ENCODE data around the gene CENPP. TPM values are rescaled to one million over a fixed set of nuclear protein-coding genes. Genes with fewer than 3 reads are reported as not detected.
A peak's percentile ranks its signal among the peaks of the same experiment; 100 is the strongest.

The CENPP gene
- total RNA-seq, 4 donors from 2014 or later = 0.88 to 12.0 (median 4.3) TPM

- no peak overlapping the region for H3K4me3 ChIP-seq
- H3K36me3 ChIP-seq = no peaks in the 10 kb centered on the region
- intact Hi-C loops (cut with DNase I; ENCODE audit: low total_unique reads) = no loop called here
- no peak overlapping the region for H3K27ac ChIP-seq
- TF ChIP-seq, protein P1, sequence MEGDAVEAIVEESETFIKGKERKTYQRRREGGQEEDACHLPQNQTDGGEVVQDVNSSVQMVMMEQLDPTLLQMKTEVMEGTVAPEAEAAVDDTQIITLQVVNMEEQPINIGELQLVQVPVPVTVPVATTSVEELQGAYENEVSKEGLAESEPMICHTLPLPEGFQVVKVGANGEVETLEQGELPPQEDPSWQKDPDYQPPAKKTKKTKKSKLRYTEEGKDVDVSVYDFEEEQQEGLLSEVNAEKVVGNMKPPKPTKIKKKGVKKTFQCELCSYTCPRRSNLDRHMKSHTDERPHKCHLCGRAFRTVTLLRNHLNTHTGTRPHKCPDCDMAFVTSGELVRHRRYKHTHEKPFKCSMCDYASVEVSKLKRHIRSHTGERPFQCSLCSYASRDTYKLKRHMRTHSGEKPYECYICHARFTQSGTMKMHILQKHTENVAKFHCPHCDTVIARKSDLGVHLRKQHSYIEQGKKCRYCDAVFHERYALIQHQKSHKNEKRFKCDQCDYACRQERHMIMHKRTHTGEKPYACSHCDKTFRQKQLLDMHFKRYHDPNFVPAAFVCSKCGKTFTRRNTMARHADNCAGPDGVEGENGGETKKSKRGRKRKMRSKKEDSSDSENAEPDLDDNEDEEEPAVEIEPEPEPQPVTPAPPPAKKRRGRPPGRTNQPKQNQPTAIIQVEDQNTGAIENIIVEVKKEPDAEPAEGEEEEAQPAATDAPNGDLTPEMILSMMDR (IDR thresholded peaks at IDR 0.05) = no peak
- TF ChIP-seq POLR2A (IDR thresholded peaks at IDR 0.05) = no peak
- H3K4me1 ChIP-seq = no peaks in the 10 kb centered on the region
- H3K27me3 ChIP-seq = no peaks in the 10 kb centered on the region
- no peak for DNase-seq
- H3K9me3 ChIP-seq = no peaks in the 10 kb centered on the region
Observed at GRCh38 chr9:92395617-92396016, 69.9 kb downstream of the CENPP start.

DNA sequence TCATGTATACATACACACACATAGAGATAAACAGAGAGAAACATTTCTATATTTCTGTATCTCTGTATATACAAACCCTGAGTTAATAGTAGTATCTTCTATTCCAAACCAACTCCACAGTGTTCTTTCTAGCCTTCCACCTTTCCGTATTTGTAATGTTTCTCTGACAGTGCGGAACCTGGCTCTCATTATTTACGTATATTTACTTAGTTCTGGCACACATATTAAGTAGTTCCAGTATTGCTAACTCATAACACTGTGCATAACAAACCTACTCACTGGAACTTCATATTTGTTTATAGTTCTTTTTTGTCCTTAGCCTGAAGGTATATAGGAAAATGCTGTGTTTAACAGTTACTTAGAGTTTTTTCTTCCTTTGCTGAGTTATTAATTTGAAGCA, 72.1 kb downstream of the CENPP start:
- no peak overlapping the region for H3K27ac ChIP-seq
- H3K36me3 ChIP-seq = no peaks in the 10 kb centered on the region
- intact Hi-C loops (cut with DNase I; ENCODE audit: low total_unique reads) = no loop called here
- no peak overlapping the region for H3K4me3 ChIP-seq
- no peak for DNase-seq
- no peak for TF ChIP-seq POLR2A (IDR thresholded peaks at IDR 0.05)
- TF ChIP-seq, protein P1 (IDR thresholded peaks at IDR 0.05) = no peak
- no peaks in the 10 kb centered on the region for H3K9me3 ChIP-seq
- H3K4me1 ChIP-seq = no peaks in the 10 kb centered on the region
- no peaks in the 10 kb centered on the region for H3K27me3 ChIP-seq

GRCh38 chr9:92402360-92402759, 76.6 kb downstream of the CENPP start:
- Histone ChIP-seq H3K27ac (peak overlapping the region; percentile 74 to 87), H3K36me3 (no peaks in the 10 kb centered on the region), H3K4me3 (peak overlapping the region in 1 of 2 donors; percentile 9), H3K4me1 (no peaks in the 10 kb centered on the region), H3K9me3 (no peaks in the 10 kb centered on the region), H3K27me3 (no peaks in the 10 kb centered on the region)
- no peak for DNase-seq
- TF ChIP-seq, protein P1 (IDR thresholded peaks at IDR 0.05) = no peak
- TF ChIP-seq POLR2A (IDR thresholded peaks at IDR 0.05) = no peak
- intact Hi-C loops (cut with DNase I; ENCODE audit: low total_unique reads) = no loop called here

DNA sequence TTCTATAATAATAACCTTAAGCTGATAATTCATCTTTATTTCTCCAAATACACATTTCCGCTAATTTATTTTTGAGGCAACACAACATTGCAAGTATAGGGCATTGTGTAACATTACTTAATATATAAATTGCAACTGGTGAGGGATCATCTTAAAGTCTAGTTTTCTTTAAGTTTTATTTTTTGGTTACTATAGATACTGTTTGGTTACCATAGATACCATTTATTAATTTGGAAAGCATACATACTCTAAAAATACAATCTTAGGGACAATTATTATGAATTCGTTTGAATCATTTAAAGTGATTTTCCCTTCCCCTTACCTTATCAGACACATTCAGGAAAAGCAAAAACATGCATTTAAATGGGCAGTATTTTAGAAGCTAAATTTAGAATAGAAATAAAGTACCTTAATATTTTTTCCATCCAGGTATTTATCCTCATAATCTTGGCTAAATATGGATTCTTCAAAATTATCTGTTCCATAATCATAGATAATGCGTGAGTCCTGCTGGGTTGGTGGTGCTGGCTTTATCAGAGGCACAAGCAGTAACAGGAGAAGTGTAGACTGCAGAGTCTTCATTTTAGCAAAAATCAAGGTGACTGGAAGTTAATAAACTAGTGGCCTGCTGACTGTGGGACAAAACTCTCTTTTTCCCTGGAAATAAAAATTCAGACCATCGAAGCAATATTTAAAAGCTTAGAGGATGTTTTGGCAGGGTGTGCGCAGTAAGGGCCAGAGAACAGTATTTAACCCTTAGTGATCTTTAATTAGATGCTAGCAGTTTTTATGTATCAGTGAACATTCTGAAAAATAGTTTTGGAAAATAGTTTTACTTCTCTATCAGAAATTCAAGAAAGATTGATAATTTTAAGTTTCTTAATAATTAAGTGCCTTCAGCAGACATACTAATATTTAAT, 77.3 kb downstream of the CENPP start:
- TF ChIP-seq, protein P1 (IDR thresholded peaks at IDR 0.05) = no peak
- no peak for TF ChIP-seq POLR2A (IDR thresholded peaks at IDR 0.05)
- Histone ChIP-seq H3K4me1 (no peaks in the 10 kb centered on the region), H3K27me3 (no peaks in the 10 kb centered on the region), H3K27ac (peak overlapping the region; percentile 74 to 87), H3K36me3 (no peaks in the 10 kb centered on the region), H3K4me3 (peak overlapping the region in 1 of 2 donors; percentile 9), H3K9me3 (no peaks in the 10 kb centered on the region)
- intact Hi-C loops (cut with DNase I; ENCODE audit: low total_unique reads) = no loop called here
- no peak for DNase-seq

DNA sequence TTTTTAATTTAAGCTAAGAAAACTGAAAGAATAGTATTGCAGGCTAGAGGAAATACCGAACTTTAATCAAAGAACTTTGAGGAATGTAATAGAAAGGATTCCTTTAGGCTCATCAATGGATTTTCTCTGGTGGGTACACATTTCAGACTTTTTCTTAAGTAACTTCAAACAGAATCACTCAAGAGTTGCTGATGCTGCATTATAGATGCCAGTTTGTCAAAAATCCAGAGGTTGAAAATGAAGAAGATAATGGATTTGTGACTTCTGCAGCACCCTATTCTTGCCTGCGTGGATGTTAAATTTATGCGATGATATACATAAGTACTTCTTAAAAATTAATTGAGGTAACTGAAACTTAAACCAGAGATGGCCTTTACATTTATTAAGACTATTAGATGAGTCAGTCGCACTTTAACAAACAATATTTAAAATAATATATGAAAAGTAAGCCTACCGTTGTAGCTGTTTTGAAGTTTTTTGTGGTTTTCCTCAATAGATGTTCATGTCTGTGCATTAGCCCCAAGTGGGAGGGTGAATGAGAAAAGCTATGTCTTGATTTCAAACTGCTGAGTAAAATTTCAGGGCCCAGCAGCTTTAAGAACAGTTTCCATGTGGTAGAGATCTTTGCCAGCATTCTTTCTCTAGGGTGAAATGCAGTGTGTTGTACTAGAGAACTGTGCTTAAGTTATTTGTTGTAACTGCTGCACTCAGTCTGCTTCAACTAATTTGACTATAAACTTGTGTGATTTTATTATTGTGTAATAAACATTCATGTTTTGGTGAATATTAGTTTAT, 78.5 kb downstream of the CENPP start, which contains the start of gene OGN:
Gene OGN, minus strand, starts transcription at position 537 of the 795 bp plus-strand sequence. CDS start 1,171 bp downstream, outside the sequence.
- intact Hi-C loops (cut with DNase I; ENCODE audit: low total_unique reads) = no loop called here
- H3K4me1 ChIP-seq = no peaks in the 10 kb centered on the region
- H3K4me3 ChIP-seq = peak within 1 kb of the TSS in 1 of 2 donors; percentile 17
- H3K36me3 ChIP-seq = no peaks in the 10 kb centered on the region
- no peaks in the 10 kb centered on the region for H3K9me3 ChIP-seq
- H3K27me3 ChIP-seq = no peaks in the 10 kb centered on the region
- no peak for DNase-seq
- TF ChIP-seq, protein P1 (IDR thresholded peaks at IDR 0.05) = no peak
- TF ChIP-seq POLR2A (IDR thresholded peaks at IDR 0.05) = no peak
- H3K27ac ChIP-seq = peak within 1 kb of the TSS; percentile 74 to 87
